HepG2 (cell line): Measurements from ENCODE around the gene SDK1.

Experiments
- CTCF ChIP-seq: sonication (generic); formaldehyde crosslinking; IDR thresholded peaks from 2 replicates; pipeline ENCODE4 v1.5.0; 2020; ENCODE audit warnings: mild to moderate bottlenecking, missing genetic modification reagents, moderate library complexity
- FOXA1 ChIP-seq, 2 experiments: fragments of 450-650 bp in 1 of 2; sonication (generic) in 1 of 2; formaldehyde crosslinking in 1 of 2; IDR thresholded peaks; 2 replicates each; pipeline versions ENCODE4 v1.4.0 to v1.6.1; 2016 to 2020; ENCODE audit warnings: missing genetic modification reagents in 1 of 2
- FOXP4 ChIP-seq: sonication (generic); formaldehyde crosslinking; IDR thresholded peaks from 2 replicates; pipeline ENCODE4 v1.4.0; 2020; ENCODE audit warnings: missing genetic modification reagents
- HMGA1 ChIP-seq: sonication (generic); formaldehyde crosslinking; conservative IDR thresholded peaks from 2 replicates; pipeline ENCODE4 v1.4.0; 2020; ENCODE audit warnings: missing genetic modification reagents
- MYC ChIP-seq: sonication (generic); formaldehyde crosslinking; IDR thresholded peaks from 2 replicates; pipeline ENCODE4 v1.9.0; 2021; ENCODE audit warnings: missing genetic modification reagents, borderline replicate concordance
- NONO ChIP-seq, 2 experiments: fragments of 450-650 bp in 1 of 2; sonication (generic) in 1 of 2; formaldehyde crosslinking in 1 of 2; IDR thresholded peaks in 1 of 2; conservative IDR thresholded peaks in 1 of 2; 2 replicates each; pipeline versions ENCODE4 v1.6.1 to v1.8.0; 2017 to 2022; ENCODE audit warnings: mild to moderate bottlenecking in 1 of 2, missing genetic modification reagents in 1 of 2, moderate library complexity in 1 of 2
- PATZ1 ChIP-seq: sonication (generic); formaldehyde crosslinking; IDR thresholded peaks from 2 replicates; pipeline ENCODE4 v1.4.0; 2020; ENCODE audit warnings: missing genetic modification reagents
- RFX5 ChIP-seq: IDR thresholded peaks from 2 replicates; pipeline ENCODE4 v1.6.1; 2011; ENCODE audit warnings: low read depth, low read length, improper control_type of control experiment
- TCF12 ChIP-seq, 2 experiments: fragments of 450-650 bp in 1 of 2; sonication (generic) in 1 of 2; formaldehyde crosslinking in 1 of 2; IDR thresholded peaks; 2 replicates each; pipeline versions ENCODE4 v1.6.1 to v1.8.0; 2017 to 2022; ENCODE audit warnings: antibody characterized with exemption in 1 of 2, mild to moderate bottlenecking in 1 of 2, missing genetic modification reagents in 1 of 2, moderate library complexity in 1 of 2
- XBP1 ChIP-seq: sonication (generic); formaldehyde crosslinking; IDR thresholded peaks from 2 replicates; pipeline ENCODE4 v1.5.0; 2020; ENCODE audit warnings: missing genetic modification reagents
- ZBTB20 ChIP-seq: sonication (generic); formaldehyde crosslinking; IDR thresholded peaks from 2 replicates; pipeline ENCODE4 v1.8.1; 2023; ENCODE audit warnings: missing genetic modification reagents, low read depth, mild to moderate bottlenecking, borderline replicate concordance
- ZNF431 ChIP-seq: sonication (generic); formaldehyde crosslinking; IDR thresholded peaks from 2 replicates; pipeline ENCODE4 v1.9.0; 2022; ENCODE audit warnings: missing genetic modification reagents, low read depth, mild to moderate bottlenecking, borderline replicate concordance

GRCh38 chr7:3486841-3487240 lies 185.8 kb downstream of the SDK1 start:
- TF ChIP-seq NONO (IDR thresholded peaks at IDR 0.05) = no peak
- TF ChIP-seq NONO (CRISPR knock-in tag; conservative IDR thresholded peaks at IDR 0.05) = no peak
- TF ChIP-seq CTCF = no peak
- no peak for TF ChIP-seq MYC (CRISPR knock-in tag)
- TF ChIP-seq ZNF431 (CRISPR knock-in tag) = no peak
- no peak for TF ChIP-seq FOXA1 (IDR thresholded peaks at IDR 0.05)
- TF ChIP-seq FOXA1 (CRISPR knock-in tag; IDR thresholded peaks at IDR 0.05) = no peak
- no peak for TF ChIP-seq ZBTB20 (CRISPR knock-in tag)
- TF ChIP-seq FOXP4 (CRISPR knock-in tag) = no peak
- no peak for TF ChIP-seq RFX5
- TF ChIP-seq TCF12 (IDR thresholded peaks at IDR 0.05) = no peak
- no peak for TF ChIP-seq TCF12 (CRISPR knock-in tag; IDR thresholded peaks at IDR 0.05)
- no peak for TF ChIP-seq PATZ1 (CRISPR knock-in tag)
- TF ChIP-seq HMGA1 (CRISPR knock-in tag) = no peak
- TF ChIP-seq XBP1 (CRISPR knock-in tag) = no peak
